ENCODE results near the gene PM20D1.

GRCh38 chr1:205883792-205884191 lies 33.9 kb upstream of the PM20D1 start:
- no peak for TF ChIP-seq GATA2 (IDR thresholded peaks at IDR 0.05; ENCODE audit: low read depth, low read length)
- TF ChIP-seq GATA3 (IDR thresholded peaks at IDR 0.05; ENCODE audit: low read depth, low read length), result no peak

Data from SH-SY5Y (cell line).